A549 (cell line): ENCODE measurements around the gene LIN37. TPM values are rescaled to one million over a fixed set of nuclear protein-coding genes. Genes with fewer than 3 reads are reported as not detected.

ENCODE experiments used
- ATAC-seq, 2 experiments: fragments of 200-7000 bp in 1 of 2; fragments of >200 bp in 1 of 2; cut with Nextera tagmentation in 1 of 2; cut with Tn5 transposase in 1 of 2; 3 replicates each; pipeline versions ENCODE4 v1.8.0 to v1.9.1; 2018 to 2020; ENCODE audit warnings: mild to moderate bottlenecking in 1 of 2, moderate library complexity in 1 of 2
- CTCF ChIA-PET: fragments of 300-600 bp; sonication (Branson Sonifier 250); formaldehyde crosslinking; extraction: SDS; loops from one replicate; lab custom pipeline; 2021; ENCODE audit warnings: antibody characterized with exemption, inconsistent platforms; lab: Yijun Ruan, JAX
- POLR2A ChIA-PET: fragments of 350-600 bp; formaldehyde crosslinking; extraction: SDS; loops from one replicate; lab custom pipeline; 2021; ENCODE audit warnings: antibody characterized with exemption, inconsistent platforms; lab: Yijun Ruan, JAX
- DNase-seq, 2 experiments: peaks; one replicate each; pipeline versions ENCODE4 v3.0.0 to v3.0.0-alpha.2; 2011 to 2016; ENCODE audit warnings: low read depth in 1 of 2, low spot score in 1 of 2
- FAIRE-seq: peaks from 2 replicates; lab custom pipeline; 2011; peaks lifted over from hg19 to GRCh38; lab: Jason Lieb, UNC
- H3K27ac ChIP-seq, 2 experiments: fragments of >200 bp; sonication (Bioruptor Twin); formaldehyde crosslinking; 3 replicates each; pipeline ENCODE4 v1.5.1; 2016 to 2017
- H3K4me1 ChIP-seq: fragments of >200 bp; sonication (Bioruptor Twin); formaldehyde crosslinking; 3 replicates; pipeline ENCODE4 v1.6.1; 2016
- H3K4me2 ChIP-seq: fragments of >200 bp; sonication (Bioruptor Twin); formaldehyde crosslinking; 3 replicates; pipeline ENCODE4 v1.6.1; 2016
- H3K4me3 ChIP-seq: fragments of >200 bp; sonication (Bioruptor Twin); formaldehyde crosslinking; 3 replicates; pipeline ENCODE4 v1.5.1; 2016
- H3K9me3 ChIP-seq: fragments of >200 bp; sonication (Bioruptor Twin); formaldehyde crosslinking; 3 replicates; pipeline ENCODE4 v1.6.1; 2016
- CBX2 ChIP-seq: fragments of 200-600 bp; sonication (generic); IDR thresholded peaks from 2 replicates; pipeline ENCODE4 v1.6.1; 2016; ENCODE audit warnings: low read depth, mild to moderate bottlenecking, borderline replicate concordance
- CBX8 ChIP-seq: fragments of 200-600 bp; sonication (generic); IDR thresholded peaks from 2 replicates; pipeline ENCODE4 v1.6.1; 2016
- CEBPB ChIP-seq, 2 experiments: fragments of >200 bp in 1 of 2; sonication (Bioruptor Twin) in 1 of 2; formaldehyde crosslinking in 1 of 2; IDR thresholded peaks; 2 replicates each; pipeline ENCODE4 v1.6.1; 2012 to 2016
- ESRRA ChIP-seq: fragments of 150-350 bp; IDR thresholded peaks from 2 replicates; pipeline ENCODE4 v1.6.1; 2014; ENCODE audit warnings: mild to moderate bottlenecking, low read length, borderline replicate concordance
- FOSB ChIP-seq: fragments of 250-450 bp; sonication (Bioruptor Pico); IDR thresholded peaks from 2 replicates; pipeline ENCODE4 v1.5.0; 2020; ENCODE audit warnings: mild to moderate bottlenecking, moderate library complexity
- FOSL2 ChIP-seq, 2 experiments: fragments of 450-650 bp in 1 of 2; fragments of >200 bp in 1 of 2; sonication (Bioruptor Twin) in 1 of 2; formaldehyde crosslinking; IDR thresholded peaks; 2 replicates each; pipeline versions ENCODE4 v1.5.0 to v1.6.1; 2016 to 2020; ENCODE audit warnings: mild to moderate bottlenecking in 1 of 2, moderate library complexity in 1 of 2
- FOXS1 ChIP-seq: fragments of 250-450 bp; sonication (Bioruptor Pico); IDR thresholded peaks from 2 replicates; pipeline ENCODE4 v1.5.0; 2020; ENCODE audit warnings: mild to moderate bottlenecking, moderate library complexity
- GATA3 ChIP-seq: IDR thresholded peaks from 2 replicates; pipeline ENCODE4 v1.6.1; 2012; ENCODE audit warnings: borderline replicate concordance
- HOXB13 ChIP-seq: fragments of 250-450 bp; sonication (Bioruptor Pico); IDR thresholded peaks from 2 replicates; pipeline ENCODE4 v1.5.0; 2020; ENCODE audit warnings: low read depth, mild to moderate bottlenecking, moderate library complexity
- HOXB5 ChIP-seq: fragments of 250-450 bp; sonication (Bioruptor Pico); IDR thresholded peaks from 2 replicates; pipeline ENCODE4 v1.5.0; 2020; ENCODE audit warnings: mild to moderate bottlenecking, moderate library complexity
- JUN ChIP-seq, 2 experiments: fragments of >200 bp; sonication (Bioruptor Twin); formaldehyde crosslinking; IDR thresholded peaks; 2 replicates in 1 of 2; 3 replicates in 1 of 2; pipeline ENCODE4 v1.6.1; 2016 to 2017
- JUNB ChIP-seq: fragments of >200 bp; sonication (Bioruptor Twin); formaldehyde crosslinking; IDR thresholded peaks from 2 replicates; pipeline ENCODE4 v1.6.1; 2016
- KDM5A ChIP-seq: fragments of 200-600 bp; sonication (generic); IDR thresholded peaks from 2 replicates; pipeline ENCODE4 v1.6.1; 2016; ENCODE audit warnings: antibody characterized with exemption, mild to moderate bottlenecking
- MAZ ChIP-seq: fragments of 150-350 bp; IDR thresholded peaks from 2 replicates; pipeline ENCODE4 v1.6.1; 2014; ENCODE audit warnings: antibody characterized with exemption, low read depth, low read length, borderline replicate concordance
- NFE2L2 ChIP-seq: fragments of 150-350 bp; conservative IDR thresholded peaks from 2 replicates; pipeline ENCODE4 v1.6.1; 2014; ENCODE audit warnings: low read length
- NPAS2 ChIP-seq: fragments of 250-450 bp; sonication (Bioruptor Pico); IDR thresholded peaks from 2 replicates; pipeline ENCODE4 v1.8.0; 2022; ENCODE audit warnings: mild to moderate bottlenecking, moderate library complexity, borderline replicate concordance
- NR3C1 ChIP-seq: fragments of >200 bp; sonication (Bioruptor Twin); formaldehyde crosslinking; IDR thresholded peaks from 3 replicates; pipeline ENCODE4 v1.6.1; 2017
- PHF8 ChIP-seq: fragments of 200-600 bp; sonication (generic); IDR thresholded peaks from 2 replicates; pipeline ENCODE4 v1.6.1; 2016; ENCODE audit warnings: low read depth, mild to moderate bottlenecking, antibody characterized with exemption, moderate library complexity, borderline replicate concordance
- POLR2A ChIP-seq: IDR thresholded peaks from 2 replicates; pipeline ENCODE4 v1.6.1; 2012; ENCODE audit warnings: mild to moderate bottlenecking, low read length
- RAD21 ChIP-seq, 2 experiments: fragments of >200 bp in 1 of 2; sonication (Bioruptor Twin) in 1 of 2; formaldehyde crosslinking in 1 of 2; IDR thresholded peaks in 1 of 2; conservative IDR thresholded peaks in 1 of 2; 2 replicates in 1 of 2; 3 replicates in 1 of 2; pipeline ENCODE4 v1.6.1; 2012 to 2018; ENCODE audit warnings: inconsistent platforms in 1 of 2
- RARB ChIP-seq: fragments of 250-450 bp; sonication (Bioruptor Pico); IDR thresholded peaks from 2 replicates; pipeline ENCODE4 v1.8.0; 2021; ENCODE audit warnings: mild to moderate bottlenecking, moderate library complexity
- RCOR1 ChIP-seq: fragments of 150-350 bp; IDR thresholded peaks from 2 replicates; pipeline ENCODE4 v1.6.1; 2014; ENCODE audit warnings: antibody characterized with exemption, low read length, low read depth
- RFX5 ChIP-seq: fragments of 450-650 bp; IDR thresholded peaks from 2 replicates; pipeline ENCODE4 v1.7.1; 2014; ENCODE audit warnings: antibody characterized with exemption, mild to moderate bottlenecking, moderate library complexity
- RNF2 ChIP-seq: fragments of 200-600 bp; sonication (generic); IDR thresholded peaks from 2 replicates; pipeline ENCODE4 v1.6.1; 2016; ENCODE audit warnings: low read depth, mild to moderate bottlenecking, antibody characterized with exemption, moderate library complexity, borderline replicate concordance
- SMC3 ChIP-seq: fragments of >200 bp; sonication (Bioruptor Twin); formaldehyde crosslinking; IDR thresholded peaks from 3 replicates; pipeline ENCODE4 v1.6.1; 2018; ENCODE audit warnings: inconsistent platforms
- TFCP2L1 ChIP-seq: fragments of 250-450 bp; sonication (Bioruptor Pico); IDR thresholded peaks from 2 replicates; pipeline ENCODE4 v1.5.0; 2021; ENCODE audit warnings: mild to moderate bottlenecking
- ZC3H11A ChIP-seq: fragments of 450-650 bp; IDR thresholded peaks from 2 replicates; pipeline ENCODE4 v1.6.1; 2014; ENCODE audit warnings: antibody characterized with exemption, mild to moderate bottlenecking
- ZFP36 ChIP-seq: fragments of 450-650 bp; IDR thresholded peaks from 2 replicates; pipeline ENCODE4 v1.6.1; 2014; ENCODE audit warnings: borderline replicate concordance; ENCODE audit not compliant: partially characterized antibody
- ZSCAN20 ChIP-seq: fragments of 250-450 bp; sonication (Bioruptor Pico); IDR thresholded peaks from 2 replicates; pipeline ENCODE4 v1.8.0; 2022; ENCODE audit warnings: mild to moderate bottlenecking, moderate library complexity
- WGBS: methylation state at CpG from one replicate; pipeline ENCODE4 v1.1.6; 2017; ENCODE audit errors: missing lambda C conversion rate; 5-methylcytosine and 5-hydroxymethylcytosine counted together
- polyA plus RNA-seq, 4 experiments: library from polyadenylated mRNA; depleted of rRNA in 3 of 4; stranded (reverse); fragments of >200 nt; fragmentation: RNase III in 1 of 4; extraction: RNeasy Plus Mini Kit Qiagen cat#74134 plus additional on column Dnase treatment in 1 of 4; gene quantifications; 2 replicates in 3 of 4; 3 replicates in 1 of 4; pipeline ENCODE4 v1.2.3, GENCODE V29; 2011 to 2017
- TF ChIP-seq, protein P1 (sequence below): fragments of >200 bp; sonication (Bioruptor Twin); formaldehyde crosslinking; IDR thresholded peaks from 3 replicates; pipeline ENCODE4 v1.5.1; 2016
- TF ChIP-seq, protein P2 (sequence below): IDR thresholded peaks from 2 replicates; pipeline ENCODE4 v1.6.1; 2012
- TF ChIP-seq, protein P3 (sequence below): IDR thresholded peaks from 2 replicates; pipeline ENCODE4 v1.6.1; 2012; ENCODE audit warnings: low read depth, borderline replicate concordance
- TF ChIP-seq, protein P4 (sequence below): fragments of 200-600 bp; sonication (generic); IDR thresholded peaks from 2 replicates; pipeline ENCODE4 v1.6.1; 2016; ENCODE audit warnings: antibody characterized with exemption, mild to moderate bottlenecking, moderate library complexity

The LIN37 gene
- polyA plus RNA-seq, 2 of the 4 experiments (the other 2 are of a cell fraction), result 8.1 to 23.1 TPM

DNA sequence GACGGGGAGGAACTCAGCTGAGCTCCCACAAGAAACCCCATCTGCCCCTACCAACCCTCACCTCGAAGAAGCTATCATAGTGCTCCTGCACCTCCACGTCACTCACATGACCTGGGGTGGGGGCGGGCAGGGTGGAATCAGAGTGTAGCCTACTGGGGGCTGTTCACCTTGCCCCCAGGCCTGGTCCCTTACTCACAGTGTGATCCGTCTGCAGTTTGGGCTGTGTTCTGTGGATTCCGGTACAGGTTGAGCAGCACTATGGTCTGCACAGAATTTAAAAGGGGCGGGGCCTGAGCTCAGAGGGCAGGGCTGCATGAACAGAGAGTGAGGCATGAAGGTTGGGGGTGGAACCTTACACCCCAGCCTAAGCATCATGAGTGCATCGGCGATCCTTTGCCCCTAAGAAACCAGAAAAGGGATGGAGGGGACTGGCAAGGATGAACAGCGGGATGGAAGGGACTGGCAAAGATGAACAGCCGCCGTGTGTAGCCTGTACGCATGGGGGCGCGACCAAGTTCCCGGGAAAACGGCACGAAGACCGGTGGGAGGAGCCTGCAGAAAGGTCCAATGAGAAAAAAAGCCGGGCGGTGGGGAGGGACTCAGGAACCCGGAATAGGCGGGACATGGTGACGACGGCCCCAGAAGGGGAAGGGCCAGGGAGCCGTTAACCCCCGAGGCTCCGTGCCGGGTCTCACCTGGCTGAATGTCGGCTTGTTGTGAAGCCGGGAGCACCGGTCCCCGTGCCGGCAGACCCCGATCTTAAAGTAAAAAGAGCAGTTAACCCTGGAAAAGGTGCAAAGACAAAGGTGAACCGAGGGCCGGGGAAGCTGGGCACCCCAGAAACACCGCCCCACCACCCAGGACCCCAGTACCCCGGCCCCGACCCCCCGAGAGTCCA is 3.7 kb upstream of the LIN37 start:
- WGBS, result 10% methylated on average over 41 of the region's 41 CpGs
- FAIRE-seq, result peak; percentile 92
- CTCF ChIA-PET, result interaction anchor here (0.6 to 3.8 kb wide), 30 partner anchors 8 to 309 kb away, joined by 3 to 29 read pairs (median 4); partner anchors contain the start of gene THAP8
- peak overlapping the region; percentile 79 for H3K4me3 ChIP-seq
- peak overlapping the region; percentile 93 to 97 for H3K27ac ChIP-seq
- POLR2A ChIA-PET, result interaction anchor here (0.6 to 1.7 kb wide), 18 partner anchors 10 to 744 kb away, joined by 3 to 10 read pairs (median 4); partner anchors contain the start of genes COX6B1, GRAMD1A, POLR2I and PROSER3
- H3K4me1 ChIP-seq, result peaks cover 40% of the 10 kb centered on the region
- peak; percentile 60 to 72 for ATAC-seq
- no peaks in the 10 kb centered on the region for H3K9me3 ChIP-seq
- peak; percentile 98 to 99 for DNase-seq
- H3K4me2 ChIP-seq, result peak overlapping the region; percentile 80
- TF ChIP-seq NFE2L2 (peak; percentile 16; the same call in 1 of the 2 replicates), SMC3 (peak; percentile 52; the same call in 2 of the 3 replicates), JUN (IDR thresholded peaks at IDR 0.05) (peak; percentile 94 to 97), POLR2A (peak; percentile 52; the same call in 1 of the 2 replicates), TFCP2L1 (no peak; the same call in 1 of the 2 replicates), HOXB5 (CRISPR knock-in tag) (no peak), CBX2 (no peak), RAD21 (conservative IDR thresholded peaks at IDR 0.05 in 1 of 2, IDR thresholded peaks at IDR 0.05 in 1 of 2) (no peak), RCOR1 (no peak), KDM5A (no peak; the same call in 1 of the 2 replicates), FOSL2 (IDR thresholded peaks at IDR 0.05) (no peak), FOSL2 (CRISPR knock-in tag; IDR thresholded peaks at IDR 0.05) (peak; percentile 8; the same call in 1 of the 2 replicates), ZFP36 (peak; percentile 8), CEBPB (IDR thresholded peaks at IDR 0.05) (no peak), PHF8 (peak; percentile 88), FOSB (CRISPR knock-in tag) (no peak), HOXB13 (CRISPR knock-in tag) (no peak), ESRRA (no peak), RARB (CRISPR knock-in tag) (no peak), RFX5 (0 out of 2 replicates have a peak, but pooled peaks have one; percentile 36), GATA3 (no peak), ZC3H11A (no peak), FOXS1 (CRISPR knock-in tag) (no peak), CBX8 (no peak), NPAS2 (CRISPR knock-in tag) (no peak), RNF2 (no peak), MAZ (0 out of 2 replicates have a peak, but pooled peaks have one; percentile 9), JUNB (no peak), NR3C1 (no peak), ZSCAN20 (CRISPR knock-in tag) (no peak)
- TF ChIP-seq, protein P1, sequence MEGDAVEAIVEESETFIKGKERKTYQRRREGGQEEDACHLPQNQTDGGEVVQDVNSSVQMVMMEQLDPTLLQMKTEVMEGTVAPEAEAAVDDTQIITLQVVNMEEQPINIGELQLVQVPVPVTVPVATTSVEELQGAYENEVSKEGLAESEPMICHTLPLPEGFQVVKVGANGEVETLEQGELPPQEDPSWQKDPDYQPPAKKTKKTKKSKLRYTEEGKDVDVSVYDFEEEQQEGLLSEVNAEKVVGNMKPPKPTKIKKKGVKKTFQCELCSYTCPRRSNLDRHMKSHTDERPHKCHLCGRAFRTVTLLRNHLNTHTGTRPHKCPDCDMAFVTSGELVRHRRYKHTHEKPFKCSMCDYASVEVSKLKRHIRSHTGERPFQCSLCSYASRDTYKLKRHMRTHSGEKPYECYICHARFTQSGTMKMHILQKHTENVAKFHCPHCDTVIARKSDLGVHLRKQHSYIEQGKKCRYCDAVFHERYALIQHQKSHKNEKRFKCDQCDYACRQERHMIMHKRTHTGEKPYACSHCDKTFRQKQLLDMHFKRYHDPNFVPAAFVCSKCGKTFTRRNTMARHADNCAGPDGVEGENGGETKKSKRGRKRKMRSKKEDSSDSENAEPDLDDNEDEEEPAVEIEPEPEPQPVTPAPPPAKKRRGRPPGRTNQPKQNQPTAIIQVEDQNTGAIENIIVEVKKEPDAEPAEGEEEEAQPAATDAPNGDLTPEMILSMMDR, result peak; percentile 46
- TF ChIP-seq, protein P2, sequence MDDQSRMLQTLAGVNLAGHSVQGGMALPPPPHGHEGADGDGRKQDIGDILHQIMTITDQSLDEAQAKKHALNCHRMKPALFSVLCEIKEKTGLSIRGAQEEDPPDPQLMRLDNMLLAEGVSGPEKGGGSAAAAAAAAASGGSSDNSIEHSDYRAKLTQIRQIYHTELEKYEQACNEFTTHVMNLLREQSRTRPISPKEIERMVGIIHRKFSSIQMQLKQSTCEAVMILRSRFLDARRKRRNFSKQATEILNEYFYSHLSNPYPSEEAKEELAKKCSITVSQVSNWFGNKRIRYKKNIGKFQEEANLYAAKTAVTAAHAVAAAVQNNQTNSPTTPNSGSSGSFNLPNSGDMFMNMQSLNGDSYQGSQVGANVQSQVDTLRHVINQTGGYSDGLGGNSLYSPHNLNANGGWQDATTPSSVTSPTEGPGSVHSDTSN, result no peak
- TF ChIP-seq, protein P3, sequence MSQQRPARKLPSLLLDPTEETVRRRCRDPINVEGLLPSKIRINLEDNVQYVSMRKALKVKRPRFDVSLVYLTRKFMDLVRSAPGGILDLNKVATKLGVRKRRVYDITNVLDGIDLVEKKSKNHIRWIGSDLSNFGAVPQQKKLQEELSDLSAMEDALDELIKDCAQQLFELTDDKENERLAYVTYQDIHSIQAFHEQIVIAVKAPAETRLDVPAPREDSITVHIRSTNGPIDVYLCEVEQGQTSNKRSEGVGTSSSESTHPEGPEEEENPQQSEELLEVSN, result peak; percentile 92; the same call in 1 of the 2 replicates
- TF ChIP-seq, protein P4, sequence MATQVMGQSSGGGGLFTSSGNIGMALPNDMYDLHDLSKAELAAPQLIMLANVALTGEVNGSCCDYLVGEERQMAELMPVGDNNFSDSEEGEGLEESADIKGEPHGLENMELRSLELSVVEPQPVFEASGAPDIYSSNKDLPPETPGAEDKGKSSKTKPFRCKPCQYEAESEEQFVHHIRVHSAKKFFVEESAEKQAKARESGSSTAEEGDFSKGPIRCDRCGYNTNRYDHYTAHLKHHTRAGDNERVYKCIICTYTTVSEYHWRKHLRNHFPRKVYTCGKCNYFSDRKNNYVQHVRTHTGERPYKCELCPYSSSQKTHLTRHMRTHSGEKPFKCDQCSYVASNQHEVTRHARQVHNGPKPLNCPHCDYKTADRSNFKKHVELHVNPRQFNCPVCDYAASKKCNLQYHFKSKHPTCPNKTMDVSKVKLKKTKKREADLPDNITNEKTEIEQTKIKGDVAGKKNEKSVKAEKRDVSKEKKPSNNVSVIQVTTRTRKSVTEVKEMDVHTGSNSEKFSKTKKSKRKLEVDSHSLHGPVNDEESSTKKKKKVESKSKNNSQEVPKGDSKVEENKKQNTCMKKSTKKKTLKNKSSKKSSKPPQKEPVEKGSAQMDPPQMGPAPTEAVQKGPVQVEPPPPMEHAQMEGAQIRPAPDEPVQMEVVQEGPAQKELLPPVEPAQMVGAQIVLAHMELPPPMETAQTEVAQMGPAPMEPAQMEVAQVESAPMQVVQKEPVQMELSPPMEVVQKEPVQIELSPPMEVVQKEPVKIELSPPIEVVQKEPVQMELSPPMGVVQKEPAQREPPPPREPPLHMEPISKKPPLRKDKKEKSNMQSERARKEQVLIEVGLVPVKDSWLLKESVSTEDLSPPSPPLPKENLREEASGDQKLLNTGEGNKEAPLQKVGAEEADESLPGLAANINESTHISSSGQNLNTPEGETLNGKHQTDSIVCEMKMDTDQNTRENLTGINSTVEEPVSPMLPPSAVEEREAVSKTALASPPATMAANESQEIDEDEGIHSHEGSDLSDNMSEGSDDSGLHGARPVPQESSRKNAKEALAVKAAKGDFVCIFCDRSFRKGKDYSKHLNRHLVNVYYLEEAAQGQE, result peak; percentile 29; the same call in 1 of the 2 replicates
